Aorta (tissue), 5 donors: ENCODE measurements around the gene GABRP. TPM values are rescaled to one million over a fixed set of nuclear protein-coding genes. Genes with fewer than 3 reads are reported as not detected.
A peak's percentile ranks its signal among the peaks of the same experiment; 100 is the strongest.

Source experiments
- ATAC-seq: fragments of 200-7000 bp; cut with Tn5 transposase; one replicate; pipeline ENCODE4 v1.9.1; 2022; ENCODE audit warnings: moderate library complexity; ENCODE audit not compliant: low FRiP score
- DNase-seq, 2 donors: peaks; one replicate each; pipeline ENCODE4 v3.0.0-alpha.2; 2020
- H3K27ac ChIP-seq, 2 donors: one replicate each; pipeline ENCODE4 v1.5.1; 2013; ENCODE audit warnings: low read length in 2 of 2, mild to moderate bottlenecking in 2 of 2, moderate library complexity in 2 of 2, control low read depth in 1 of 2, inconsistent platforms in 1 of 2, low read depth in 1 of 2
- H3K27me3 ChIP-seq, 2 donors: one replicate each; pipeline ENCODE4 v1.6.1; 2013; ENCODE audit warnings: control low read depth in 1 of 2, low read length in 1 of 2, mild to moderate bottlenecking in 1 of 2, moderate library complexity in 1 of 2; ENCODE audit not compliant: insufficient read depth in 2 of 2, control insufficient read depth in 1 of 2
- H3K36me3 ChIP-seq, 2 donors: one replicate each; pipeline ENCODE4 v1.6.1; 2013; ENCODE audit warnings: control low read depth in 1 of 2, low read length in 1 of 2, mild to moderate bottlenecking in 1 of 2; ENCODE audit not compliant: insufficient read depth in 2 of 2, control insufficient read depth in 1 of 2
- H3K4me1 ChIP-seq, 2 donors: one replicate each; pipeline ENCODE4 v1.6.1; 2013; ENCODE audit warnings: low read length in 2 of 2, control low read depth in 1 of 2, mild to moderate bottlenecking in 1 of 2, moderate library complexity in 1 of 2; ENCODE audit not compliant: insufficient read depth in 2 of 2, control insufficient read depth in 1 of 2
- H3K4me3 ChIP-seq, 2 donors: one replicate each; pipeline ENCODE4 v1.5.1; 2013; ENCODE audit warnings: low read length in 2 of 2, control low read depth in 1 of 2, mild to moderate bottlenecking in 1 of 2
- H3K9me3 ChIP-seq: one replicate; pipeline ENCODE4 v1.6.1; 2013; ENCODE audit warnings: mild to moderate bottlenecking, low read length; ENCODE audit not compliant: control insufficient read depth
- WGBS, 2 donors: extraction: QIAGEN DNeasy Blood & Tissue Kit; methylation state at CpG; one replicate each; pipeline ENCODE4 v1.1.7; 2013; 5-methylcytosine and 5-hydroxymethylcytosine counted together
- intact Hi-C, 2 donors: fragments of 100-400 bp; cut with DNase I; formaldehyde crosslinking; loops; one replicate each; pipeline versions ENCODE4 v1.14.2 to v1.15.0; 2022
- polyA plus RNA-seq, 2 donors: library from polyadenylated mRNA; stranded (reverse); fragments of 200-250 nt; gene quantifications; one replicate each; pipeline ENCODE4 v1.2.3, GENCODE V29; 2013
- total RNA-seq, 2 donors: library from RNA; stranded (reverse); fragmentation: NEBNext Ultra II Directional; extraction: Animal tissue kit (Norgen Biotek cat#: 25700); gene quantifications; one replicate each; pipeline ENCODE4 v1.2.1, GENCODE V29; 2021
- donor health status: healthy with polysubstance abuse.
- donor health status: Bipolar disorder and iron deficiency.
- donor health status: DM: no; HTN: no; CAD: no.
- donor health status: DM: no; HTN: no; CAD: no.
- donor health status: DM: yes; HTN: yes; CAD: no.

The GABRP gene
- total and polyA plus RNA-seq, 4 donors = 0.72 to 0.75 TPM; not detected in 2

DNA sequence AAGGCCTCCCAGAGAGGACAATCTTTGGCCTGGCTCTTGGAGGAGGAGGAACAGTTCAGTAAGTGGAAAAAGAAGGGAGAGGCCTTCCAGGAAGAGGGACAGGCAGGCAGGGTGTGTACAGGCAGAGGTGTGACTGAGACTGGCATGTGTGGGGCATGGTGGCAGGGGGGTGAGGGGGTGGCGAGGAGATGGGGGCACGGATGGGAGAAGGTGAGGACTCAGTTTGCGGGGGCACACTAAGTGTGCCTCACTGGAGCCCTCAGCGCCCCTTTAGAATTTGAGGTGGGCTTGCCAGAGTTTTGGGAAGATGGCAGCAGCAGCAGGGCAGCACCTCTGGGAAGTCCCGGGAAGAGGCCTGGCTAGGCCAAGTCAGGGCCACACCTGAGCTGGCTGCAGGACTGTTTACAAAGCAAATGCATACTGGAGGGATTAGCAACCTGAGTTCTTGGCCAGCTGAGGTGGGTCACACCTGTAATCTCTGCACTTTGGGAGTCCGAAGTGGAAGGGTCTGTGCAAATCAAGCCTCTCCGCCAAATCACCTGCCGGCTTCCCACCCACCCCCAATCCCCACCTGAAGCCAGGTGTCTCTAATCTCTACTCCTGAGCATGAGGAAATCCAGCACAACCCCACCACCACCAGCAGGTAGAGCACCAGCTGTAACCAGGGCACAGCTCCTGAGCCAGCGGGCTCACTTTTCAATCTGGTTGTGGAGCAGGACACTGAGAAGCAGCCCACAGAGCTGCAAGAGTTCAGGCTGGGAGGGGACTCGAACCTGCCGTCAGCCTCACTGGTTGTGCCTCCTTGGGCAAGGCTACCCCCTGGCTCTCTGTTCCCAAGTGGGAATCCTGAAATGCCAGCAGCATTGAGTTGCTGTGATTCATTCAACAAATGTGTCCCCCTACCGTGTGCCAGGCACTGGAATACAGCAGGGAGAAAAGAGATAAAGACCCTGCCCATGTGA, 10.2 kb upstream of the GABRP start:
- Histone ChIP-seq H3K36me3 (no peaks in the 10 kb centered on the region), H3K9me3 (no peaks in the 10 kb centered on the region), H3K4me3 (no peak overlapping the region), H3K27ac (no peak overlapping the region), H3K27me3 (no peaks in the 10 kb centered on the region), H3K4me1 (no peaks in the 10 kb centered on the region)
- 87 to 89% methylated on average over 12 of the region's 12 CpGs for WGBS, 2 donors
- DNase-seq (no peak), ATAC-seq (no peak)
- intact Hi-C loops = no loop called here

DNA sequence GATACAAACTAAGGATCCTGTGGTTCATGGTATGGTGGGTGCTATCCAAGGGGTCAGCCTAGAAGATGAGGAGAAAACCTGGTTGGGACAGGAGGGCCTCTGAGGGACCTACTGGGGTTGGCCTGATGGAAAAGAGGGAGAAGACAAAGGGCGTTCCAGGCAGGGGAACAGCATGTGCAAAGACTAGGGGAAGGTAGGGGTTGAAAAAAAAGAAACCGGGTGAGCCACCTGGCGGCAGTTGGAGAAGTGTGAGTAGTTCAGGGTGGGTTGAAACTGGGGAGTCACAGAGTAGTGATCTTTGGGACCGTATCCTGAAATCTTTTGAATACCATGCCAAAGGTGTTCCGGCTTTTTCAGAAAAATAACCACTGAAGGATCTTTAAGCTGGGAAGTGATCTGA, 8.7 kb upstream of the GABRP start:
- intact Hi-C loops = no loop called here
- no peak for ATAC-seq
- Histone ChIP-seq H3K27ac (no peak overlapping the region), H3K27me3 (no peaks in the 10 kb centered on the region), H3K4me3 (no peak overlapping the region), H3K4me1 (no peaks in the 10 kb centered on the region), H3K9me3 (no peaks in the 10 kb centered on the region), H3K36me3 (no peaks in the 10 kb centered on the region)
- DNase-seq = no peak
- WGBS, 2 donors = 91 to 93% methylated on average over 5 of the region's 5 CpGs

DNA sequence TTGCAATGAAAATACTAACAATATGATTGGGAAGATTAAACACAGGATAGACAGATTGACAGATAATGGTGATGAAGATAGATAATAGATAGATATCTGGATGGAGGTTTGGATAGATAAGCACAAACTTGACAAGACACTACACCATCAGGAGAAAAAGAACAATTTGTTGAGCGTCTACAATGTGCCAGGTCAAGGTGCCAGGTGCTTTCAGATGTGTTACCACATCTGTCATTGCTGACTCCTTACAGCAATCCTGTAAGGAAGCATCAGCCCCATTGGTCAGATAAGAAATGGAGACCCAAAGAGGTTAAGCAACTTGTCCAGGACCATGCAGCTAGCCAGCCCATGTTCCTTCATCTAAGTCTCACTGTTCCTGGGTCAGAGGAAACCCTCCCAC, 1.6 kb upstream of the GABRP start:
- Histone ChIP-seq H3K27me3 (no peaks in the 10 kb centered on the region), H3K27ac (no peak overlapping the region), H3K9me3 (no peaks in the 10 kb centered on the region), H3K4me3 (no peak overlapping the region), H3K36me3 (no peaks in the 10 kb centered on the region), H3K4me1 (no peaks in the 10 kb centered on the region)
- DNase-seq (no peak), ATAC-seq (no peak)
- intact Hi-C loops = no loop called here
- WGBS, 2 donors = 87 to 97% methylated on average over 1 of the region's 1 CpG

DNA sequence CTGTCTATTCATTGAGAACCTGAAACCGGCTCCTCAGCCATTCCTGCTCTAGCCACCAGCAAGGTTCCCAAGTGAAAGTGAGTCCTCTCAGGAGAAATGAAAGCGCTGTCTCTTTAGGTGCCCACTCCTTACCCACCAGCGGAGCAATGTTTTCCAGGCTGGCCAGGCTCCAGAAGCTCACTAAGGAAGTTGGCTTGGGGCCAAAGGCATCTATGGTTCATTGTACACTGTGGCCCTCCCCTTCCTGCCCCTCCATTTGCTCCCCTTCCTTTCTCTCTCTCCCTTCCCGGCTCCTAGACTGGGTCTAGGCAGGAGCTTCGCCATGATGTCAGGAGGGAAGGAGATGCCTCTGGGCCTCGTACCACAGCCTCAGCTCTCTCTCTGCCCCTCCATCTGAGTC, 1.1 kb upstream of the GABRP start:
- Histone ChIP-seq H3K27me3 (no peaks in the 10 kb centered on the region), H3K4me1 (no peaks in the 10 kb centered on the region), H3K36me3 (no peaks in the 10 kb centered on the region), H3K27ac (no peak overlapping the region), H3K4me3 (no peak overlapping the region), H3K9me3 (no peaks in the 10 kb centered on the region)
- intact Hi-C loops = no loop called here
- ATAC-seq = no peak
- 73 to 76% methylated on average over 6 of the region's 6 CpGs for WGBS, 2 donors
- DNase-seq = no peak

DNA sequence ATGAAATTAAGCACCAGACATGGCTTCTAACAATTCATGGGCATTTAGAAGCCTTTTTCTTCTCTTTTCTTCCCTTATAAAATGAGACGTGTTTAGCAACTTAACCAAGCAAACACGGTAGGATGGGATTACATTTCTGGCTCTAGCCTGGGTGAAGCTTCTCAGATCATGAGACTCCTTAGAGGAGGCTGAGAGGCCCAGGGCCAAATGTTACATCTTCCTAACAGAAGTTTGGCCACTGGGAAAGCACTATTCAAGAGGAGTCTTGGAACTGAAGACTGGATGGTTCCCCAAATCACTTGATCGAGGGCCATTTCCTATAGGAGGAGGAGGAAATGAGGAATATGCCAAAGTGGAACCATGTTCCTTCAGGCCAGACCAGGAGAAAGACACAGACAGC, 1.9 kb downstream of the GABRP start:
- WGBS, 2 donors = 85 to 89% methylated on average over 3 of the region's 3 CpGs
- intact Hi-C loops = no loop called here
- DNase-seq (no peak), ATAC-seq (no peak)
- Histone ChIP-seq H3K27ac (no peak overlapping the region), H3K4me3 (no peak overlapping the region), H3K9me3 (no peaks in the 10 kb centered on the region), H3K4me1 (no peaks in the 10 kb centered on the region), H3K27me3 (no peaks in the 10 kb centered on the region), H3K36me3 (no peaks in the 10 kb centered on the region)

DNA sequence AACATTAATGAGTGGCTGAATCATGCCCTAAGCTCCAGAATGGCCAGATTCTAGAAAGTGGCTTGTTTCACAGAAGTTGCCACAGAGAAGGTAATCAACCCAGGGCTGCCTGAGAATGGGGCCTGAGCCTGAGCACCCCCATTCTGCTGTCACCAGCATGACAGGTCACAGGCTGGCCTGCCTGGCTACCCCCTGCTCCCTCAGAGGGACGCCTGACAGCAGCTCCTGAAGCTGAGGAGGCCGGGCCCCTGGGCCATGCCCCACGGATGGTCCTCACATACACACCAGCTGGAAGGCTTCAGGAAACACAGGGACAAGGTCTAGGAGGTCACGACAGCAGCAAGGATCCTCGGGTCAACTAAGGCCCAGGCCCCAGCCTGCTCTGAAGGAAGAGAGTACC, 3.7 kb downstream of the GABRP start:
- H3K27me3 ChIP-seq = no peaks in the 10 kb centered on the region
- ATAC-seq (no peak), DNase-seq (no peak)
- WGBS, 2 donors = 89 to 92% methylated on average over 5 of the region's 5 CpGs
- no peaks in the 10 kb centered on the region for H3K36me3 ChIP-seq
- H3K4me1 ChIP-seq = no peaks in the 10 kb centered on the region
- H3K27ac ChIP-seq = no peak overlapping the region
- intact Hi-C loops = no loop called here
- H3K4me3 ChIP-seq = no peak overlapping the region
- H3K9me3 ChIP-seq = no peaks in the 10 kb centered on the region

DNA sequence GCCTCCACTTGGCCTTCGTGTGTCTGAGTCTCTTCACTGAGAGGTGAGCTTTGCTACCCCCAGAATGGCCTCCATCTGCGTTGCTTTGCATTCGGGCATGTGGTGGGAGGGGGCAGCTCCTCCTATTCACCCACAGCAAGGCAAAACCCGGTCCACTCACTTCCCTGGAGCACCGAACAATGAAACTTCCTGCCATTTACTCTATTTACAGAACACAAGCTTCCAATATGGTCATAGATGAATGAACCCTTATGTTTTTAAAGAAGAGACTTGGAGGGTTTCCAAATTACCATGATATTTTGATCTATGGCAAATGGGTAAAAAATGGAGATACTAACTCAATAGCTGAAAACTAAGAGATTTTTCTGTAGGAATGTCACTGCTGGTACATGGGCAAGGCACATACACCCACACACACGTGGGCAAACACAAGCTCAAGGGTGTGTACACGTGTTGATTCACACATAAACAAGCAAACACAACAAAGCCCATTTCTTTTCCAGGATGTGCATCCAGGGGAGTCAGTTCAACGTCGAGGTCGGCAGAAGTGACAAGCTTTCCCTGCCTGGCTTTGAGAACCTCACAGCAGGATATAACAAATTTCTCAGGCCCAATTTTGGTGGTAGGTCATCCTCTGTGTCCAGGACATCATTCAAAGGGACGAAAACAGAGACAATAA, 5.2 kb downstream of the GABRP start:
- WGBS, 2 donors = 84 to 86% methylated on average over 11 of the region's 11 CpGs
- no peak for ATAC-seq
- intact Hi-C loops = no loop called here
- no peak for DNase-seq
- Histone ChIP-seq H3K27me3 (no peaks in the 10 kb centered on the region), H3K36me3 (no peaks in the 10 kb centered on the region), H3K4me3 (no peak overlapping the region), H3K27ac (no peak overlapping the region), H3K9me3 (no peaks in the 10 kb centered on the region), H3K4me1 (no peaks in the 10 kb centered on the region)

DNA sequence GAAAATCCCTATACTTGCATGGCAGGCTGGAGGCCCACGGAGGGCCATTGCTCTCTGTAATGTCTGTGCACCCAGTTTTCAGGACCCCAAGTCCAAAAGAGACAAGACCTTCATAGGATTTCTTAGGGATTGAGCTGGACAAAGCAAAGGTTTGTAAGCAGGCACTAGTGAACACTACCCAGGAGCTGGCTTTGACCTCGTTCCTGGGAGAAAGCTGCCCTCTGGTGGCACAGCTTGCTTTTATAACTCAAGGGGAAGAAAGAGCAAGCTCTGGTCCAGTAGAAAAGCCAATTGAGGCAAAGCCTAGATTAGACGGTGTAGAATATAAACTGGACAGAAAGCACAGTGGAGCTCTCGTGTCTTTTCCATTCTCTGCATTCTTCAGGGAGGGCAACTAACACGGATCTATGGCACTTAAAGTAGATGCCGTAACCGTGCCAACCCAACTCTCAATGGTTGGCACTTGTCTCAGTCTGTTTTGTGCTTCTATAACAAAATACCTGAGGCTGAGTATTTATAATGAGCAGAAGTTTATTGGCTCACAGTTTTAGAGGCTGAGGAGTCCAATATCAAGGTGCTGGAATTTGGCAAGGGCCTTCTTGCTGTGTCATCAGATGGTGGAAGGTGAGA, 7.9 kb downstream of the GABRP start:
- WGBS, 2 donors = 43 to 45% methylated on average over 7 of the region's 7 CpGs
- Histone ChIP-seq H3K27ac (no peak overlapping the region), H3K36me3 (no peaks in the 10 kb centered on the region), H3K9me3 (no peaks in the 10 kb centered on the region), H3K27me3 (no peaks in the 10 kb centered on the region), H3K4me3 (no peak overlapping the region), H3K4me1 (no peaks in the 10 kb centered on the region)
- ATAC-seq = peak; percentile 59
- intact Hi-C loops = loop anchor here (2.0 to 5.0 kb wide), 2 partner anchors 47 to 154 kb away; no protein-coding TSS in a partner anchor
- DNase-seq = peak; percentile 72 to 82
